Measurements from ENCODE around the gene ABCG8.

GRCh38 chr2:43794956-43795355 is 43.8 kb upstream of the ABCG8 start:
- TF ChIP-seq ZFP30 (CRISPR knock-in tag; IDR thresholded peaks at IDR 0.05) (no peak), TCF4 (CRISPR knock-in tag; IDR thresholded peaks at IDR 0.05; ENCODE audit: borderline replicate concordance) (no peak), CREB5 (CRISPR knock-in tag; IDR thresholded peaks at IDR 0.05; ENCODE audit: low read depth) (no peak), ARNTL (CRISPR knock-in tag; IDR thresholded peaks at IDR 0.05; ENCODE audit: borderline replicate concordance, low read depth) (no peak), PATZ1 (CRISPR knock-in tag; IDR thresholded peaks at IDR 0.05; ENCODE audit: borderline replicate concordance) (no peak), RARB (CRISPR knock-in tag; IDR thresholded peaks at IDR 0.05) (no peak), SNAI2 (CRISPR knock-in tag; IDR thresholded peaks at IDR 0.05) (no peak), ZNF565 (CRISPR knock-in tag; conservative IDR thresholded peaks at IDR 0.05; ENCODE audit: low read depth) (no peak), POU6F1 (CRISPR knock-in tag; IDR thresholded peaks at IDR 0.05; ENCODE audit: borderline replicate concordance, low read depth) (no peak), CSRNP3 (CRISPR knock-in tag; IDR thresholded peaks at IDR 0.05) (no peak)
